Liver (tissue), 9 donors: ENCODE data around the gene APOA5. TPM values are rescaled to one million over a fixed set of nuclear protein-coding genes. Genes with fewer than 3 reads are reported as not detected.

ENCODE experiments used
- DNase-seq: peaks from one replicate; pipeline ENCODE4 v3.0.0-alpha.2; 2017; ENCODE audit warnings: low spot score
- H3K27ac ChIP-seq, 2 donors: one replicate each; pipeline ENCODE4 v1.7.0; 2013; ENCODE audit warnings: inconsistent platforms in 2 of 2, low read length in 2 of 2, control low read depth in 1 of 2, low read depth in 1 of 2, mild to moderate bottlenecking in 1 of 2
- H3K27me3 ChIP-seq, 4 donors: one replicate each; pipeline versions ENCODE4 v1.6.1 to v1.7.0; 2013; ENCODE audit warnings: low read length in 3 of 4, inconsistent platforms in 1 of 4, mild to moderate bottlenecking in 1 of 4, moderate library complexity in 1 of 4; ENCODE audit not compliant: control insufficient read depth in 4 of 4, insufficient read depth in 4 of 4
- H3K36me3 ChIP-seq, 4 donors: one replicate each; pipeline versions ENCODE4 v1.6.1 to v1.7.0; 2013; ENCODE audit warnings: low read length in 3 of 4, mild to moderate bottlenecking in 3 of 4, low read depth in 1 of 4, moderate library complexity in 1 of 4; ENCODE audit not compliant: control insufficient read depth in 4 of 4, insufficient read depth in 3 of 4
- H3K4me1 ChIP-seq, 4 donors: one replicate each; pipeline versions ENCODE4 v1.6.1 to v1.7.0; 2013; ENCODE audit warnings: low read length in 3 of 4, mild to moderate bottlenecking in 3 of 4, moderate library complexity in 1 of 4; ENCODE audit not compliant: control insufficient read depth in 4 of 4, insufficient read depth in 4 of 4
- H3K4me3 ChIP-seq, 3 donors: one replicate each; pipeline versions ENCODE4 v1.6.1 to v1.7.0; 2013; ENCODE audit warnings: low read length in 3 of 3, control low read depth in 1 of 3, low read depth in 1 of 3, mild to moderate bottlenecking in 1 of 3
- H3K9ac ChIP-seq, 2 donors: one replicate each; pipeline ENCODE4 v1.7.0; 2013; ENCODE audit warnings: low read length in 2 of 2, mild to moderate bottlenecking in 2 of 2, moderate library complexity in 2 of 2, control low read depth in 1 of 2, low read depth in 1 of 2
- H3K9me3 ChIP-seq, 4 donors: one replicate each; pipeline versions ENCODE4 v1.6.1 to v1.7.0; 2013; ENCODE audit warnings: low read length in 3 of 4; ENCODE audit not compliant: control insufficient read depth in 4 of 4
- GABPA ChIP-seq, 2 donors: IDR thresholded peaks in 1 of 2; conservative IDR thresholded peaks in 1 of 2; 2 replicates each; pipeline ENCODE4 v1.6.1; 2016; ENCODE audit warnings: antibody characterized with exemption in 2 of 2, mild to moderate bottlenecking in 1 of 2, moderate library complexity in 1 of 2
- HNF4A ChIP-seq, 2 donors: conservative IDR thresholded peaks; 2 replicates each; pipeline ENCODE4 v1.6.1; 2016; ENCODE audit warnings: antibody characterized with exemption in 2 of 2, mild to moderate bottlenecking in 2 of 2
- HNF4G ChIP-seq: IDR thresholded peaks from 2 replicates; pipeline ENCODE4 v1.6.1; 2016; ENCODE audit warnings: antibody characterized with exemption
- NR2F2 ChIP-seq: IDR thresholded peaks from 2 replicates; pipeline ENCODE4 v1.6.1; 2016; ENCODE audit warnings: antibody characterized with exemption
- REST ChIP-seq: IDR thresholded peaks from 2 replicates; pipeline ENCODE4 v1.6.1; 2016; ENCODE audit warnings: antibody characterized with exemption, mild to moderate bottlenecking
- TAF1 ChIP-seq: conservative IDR thresholded peaks from 2 replicates; pipeline ENCODE4 v1.6.1; 2016; ENCODE audit warnings: antibody characterized with exemption, mild to moderate bottlenecking
- YY1 ChIP-seq: IDR thresholded peaks from 2 replicates; pipeline ENCODE4 v1.6.1; 2016; ENCODE audit warnings: antibody characterized with exemption, mild to moderate bottlenecking
- WGBS: extraction: QIAGEN DNeasy Blood & Tissue Kit; methylation state at CpG from one replicate; pipeline ENCODE4 v1.1.7; 2013; 5-methylcytosine and 5-hydroxymethylcytosine counted together
- polyA plus RNA-seq, 2 donors: library from polyadenylated mRNA; stranded (reverse) in 1 of 2; unstranded in 1 of 2; fragments of 200-250 nt in 1 of 2; fragments of >200 nt in 1 of 2; fragmentation: Nextera tagmentation in 1 of 2; extraction: Ambion mirVana in 1 of 2; gene quantifications; one replicate each; pipeline versions ENCODE4 v1.2.1 to v1.2.3, GENCODE V29; 2013 to 2015
- total RNA-seq, 2 donors: library from RNA; depleted of rRNA; stranded (reverse); fragments of >200 nt; gene quantifications; one replicate each; pipeline ENCODE4 v1.2.3, GENCODE V29; 2014
- TF ChIP-seq, protein P1 (sequence below): fragments of 150-350 bp; IDR thresholded peaks from 2 replicates; pipeline ENCODE4 v1.5.1; 2017; ENCODE audit warnings: improper control_type of control experiment, low read depth, low read length; ENCODE audit not compliant: missing input control
- TF ChIP-seq, protein P2 (sequence below): IDR thresholded peaks from 2 replicates; pipeline ENCODE4 v1.6.1; 2016; ENCODE audit warnings: antibody characterized with exemption
- TF ChIP-seq, protein P3 (sequence below): IDR thresholded peaks from 2 replicates; pipeline ENCODE4 v1.6.1; 2016; ENCODE audit warnings: antibody characterized with exemption
- TF ChIP-seq, protein P4 (sequence below): IDR thresholded peaks from 2 replicates; pipeline ENCODE4 v1.6.1; 2016; ENCODE audit warnings: antibody characterized with exemption
- donor health status: healthy.
- donor health status: healthy.
- donor health status: healthy.
- donor health status: healthy.
- donor health status: healthy.

Gene APOA5
- total and polyA plus RNA-seq, 4 donors = 7.3 to 1,045 (median 739) TPM

GRCh38 chr11:116796548-116796947, 4.9 kb upstream of the APOA5 start:
- no peak overlapping the region for H3K27ac ChIP-seq
- no peaks in the 10 kb centered on the region for H3K9me3 ChIP-seq
- no peak overlapping the region for H3K9ac ChIP-seq
- DNase-seq = no peak
- H3K4me3 ChIP-seq = no peak overlapping the region
- peaks cover 7 to 34% (median 19%) of the 10 kb centered on the region in 4 donors for H3K4me1 ChIP-seq
- 69% methylated on average over 1 of the region's 1 CpG for WGBS
- TF ChIP-seq NR2F2 = no peak
- TF ChIP-seq, protein P1, sequence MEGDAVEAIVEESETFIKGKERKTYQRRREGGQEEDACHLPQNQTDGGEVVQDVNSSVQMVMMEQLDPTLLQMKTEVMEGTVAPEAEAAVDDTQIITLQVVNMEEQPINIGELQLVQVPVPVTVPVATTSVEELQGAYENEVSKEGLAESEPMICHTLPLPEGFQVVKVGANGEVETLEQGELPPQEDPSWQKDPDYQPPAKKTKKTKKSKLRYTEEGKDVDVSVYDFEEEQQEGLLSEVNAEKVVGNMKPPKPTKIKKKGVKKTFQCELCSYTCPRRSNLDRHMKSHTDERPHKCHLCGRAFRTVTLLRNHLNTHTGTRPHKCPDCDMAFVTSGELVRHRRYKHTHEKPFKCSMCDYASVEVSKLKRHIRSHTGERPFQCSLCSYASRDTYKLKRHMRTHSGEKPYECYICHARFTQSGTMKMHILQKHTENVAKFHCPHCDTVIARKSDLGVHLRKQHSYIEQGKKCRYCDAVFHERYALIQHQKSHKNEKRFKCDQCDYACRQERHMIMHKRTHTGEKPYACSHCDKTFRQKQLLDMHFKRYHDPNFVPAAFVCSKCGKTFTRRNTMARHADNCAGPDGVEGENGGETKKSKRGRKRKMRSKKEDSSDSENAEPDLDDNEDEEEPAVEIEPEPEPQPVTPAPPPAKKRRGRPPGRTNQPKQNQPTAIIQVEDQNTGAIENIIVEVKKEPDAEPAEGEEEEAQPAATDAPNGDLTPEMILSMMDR = no peak
- no peaks in the 10 kb centered on the region for H3K36me3 ChIP-seq
- no peaks in the 10 kb centered on the region for H3K27me3 ChIP-seq

DNA sequence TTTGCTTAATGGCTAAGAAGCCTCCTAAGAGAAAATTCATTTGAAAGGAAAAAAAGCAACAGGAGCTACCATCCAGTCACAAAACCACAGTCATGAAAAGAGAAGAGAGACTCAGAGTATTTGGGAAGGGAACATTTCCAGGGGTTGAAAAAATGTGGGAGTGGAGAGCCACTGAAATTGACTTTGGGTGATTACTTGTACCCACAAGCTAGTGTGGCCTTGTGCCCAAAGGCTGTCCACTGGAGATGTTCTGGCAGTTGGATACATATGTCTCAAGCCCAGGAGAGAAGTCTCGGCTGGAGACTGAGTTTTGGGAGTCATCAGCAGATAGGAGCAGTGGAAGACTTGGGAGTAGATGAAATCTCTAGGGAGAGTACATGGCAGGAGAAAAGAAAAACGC, 3.2 kb upstream of the APOA5 start:
- WGBS = 90% methylated on average over 2 of the region's 2 CpGs
- H3K4me3 ChIP-seq = no peak overlapping the region
- H3K9ac ChIP-seq = no peak overlapping the region
- H3K9me3 ChIP-seq = no peaks in the 10 kb centered on the region
- no peak overlapping the region for H3K27ac ChIP-seq
- peaks cover 0 to 2% (median 0%) of the 10 kb centered on the region in 4 donors for H3K36me3 ChIP-seq
- no peaks in the 10 kb centered on the region for H3K27me3 ChIP-seq
- no peak for DNase-seq
- TF ChIP-seq REST = no peak
- TF ChIP-seq, protein P2, sequence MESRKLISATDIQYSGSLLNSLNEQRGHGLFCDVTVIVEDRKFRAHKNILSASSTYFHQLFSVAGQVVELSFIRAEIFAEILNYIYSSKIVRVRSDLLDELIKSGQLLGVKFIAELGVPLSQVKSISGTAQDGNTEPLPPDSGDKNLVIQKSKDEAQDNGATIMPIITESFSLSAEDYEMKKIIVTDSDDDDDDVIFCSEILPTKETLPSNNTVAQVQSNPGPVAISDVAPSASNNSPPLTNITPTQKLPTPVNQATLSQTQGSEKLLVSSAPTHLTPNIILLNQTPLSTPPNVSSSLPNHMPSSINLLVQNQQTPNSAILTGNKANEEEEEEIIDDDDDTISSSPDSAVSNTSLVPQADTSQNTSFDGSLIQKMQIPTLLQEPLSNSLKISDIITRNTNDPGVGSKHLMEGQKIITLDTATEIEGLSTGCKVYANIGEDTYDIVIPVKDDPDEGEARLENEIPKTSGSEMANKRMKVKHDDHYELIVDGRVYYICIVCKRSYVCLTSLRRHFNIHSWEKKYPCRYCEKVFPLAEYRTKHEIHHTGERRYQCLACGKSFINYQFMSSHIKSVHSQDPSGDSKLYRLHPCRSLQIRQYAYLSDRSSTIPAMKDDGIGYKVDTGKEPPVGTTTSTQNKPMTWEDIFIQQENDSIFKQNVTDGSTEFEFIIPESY = no peak
- TF ChIP-seq HNF4A (conservative IDR thresholded peaks at IDR 0.05) = no peak
- TF ChIP-seq, protein P3, sequence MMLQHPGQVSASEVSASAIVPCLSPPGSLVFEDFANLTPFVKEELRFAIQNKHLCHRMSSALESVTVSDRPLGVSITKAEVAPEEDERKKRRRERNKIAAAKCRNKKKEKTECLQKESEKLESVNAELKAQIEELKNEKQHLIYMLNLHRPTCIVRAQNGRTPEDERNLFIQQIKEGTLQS = no peak
- TF ChIP-seq YY1 = no peak
- no peak for TF ChIP-seq TAF1
- TF ChIP-seq HNF4G = no peak
- no peak for TF ChIP-seq GABPA (IDR thresholded peaks at IDR 0.05 in 1 of 2, conservative IDR thresholded peaks at IDR 0.05 in 1 of 2)
- TF ChIP-seq, protein P4, sequence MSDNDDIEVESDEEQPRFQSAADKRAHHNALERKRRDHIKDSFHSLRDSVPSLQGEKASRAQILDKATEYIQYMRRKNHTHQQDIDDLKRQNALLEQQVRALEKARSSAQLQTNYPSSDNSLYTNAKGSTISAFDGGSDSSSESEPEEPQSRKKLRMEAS = no peak
- H3K4me1 ChIP-seq = peaks cover 5 to 49% (median 33%) of the 10 kb centered on the region in 4 donors
